NCI-H146 treated with DMSO at 0.1 percent for 48 hours (cell line): ENCODE results near the gene ODAD4.

Source experiments
- DNase-seq: peaks from one replicate; lab custom pipeline; 2025; ENCODE audit not compliant: unreplicated experiment; lab: John Stamatoyannopoulos, UW

The ODAD4 gene

DNA sequence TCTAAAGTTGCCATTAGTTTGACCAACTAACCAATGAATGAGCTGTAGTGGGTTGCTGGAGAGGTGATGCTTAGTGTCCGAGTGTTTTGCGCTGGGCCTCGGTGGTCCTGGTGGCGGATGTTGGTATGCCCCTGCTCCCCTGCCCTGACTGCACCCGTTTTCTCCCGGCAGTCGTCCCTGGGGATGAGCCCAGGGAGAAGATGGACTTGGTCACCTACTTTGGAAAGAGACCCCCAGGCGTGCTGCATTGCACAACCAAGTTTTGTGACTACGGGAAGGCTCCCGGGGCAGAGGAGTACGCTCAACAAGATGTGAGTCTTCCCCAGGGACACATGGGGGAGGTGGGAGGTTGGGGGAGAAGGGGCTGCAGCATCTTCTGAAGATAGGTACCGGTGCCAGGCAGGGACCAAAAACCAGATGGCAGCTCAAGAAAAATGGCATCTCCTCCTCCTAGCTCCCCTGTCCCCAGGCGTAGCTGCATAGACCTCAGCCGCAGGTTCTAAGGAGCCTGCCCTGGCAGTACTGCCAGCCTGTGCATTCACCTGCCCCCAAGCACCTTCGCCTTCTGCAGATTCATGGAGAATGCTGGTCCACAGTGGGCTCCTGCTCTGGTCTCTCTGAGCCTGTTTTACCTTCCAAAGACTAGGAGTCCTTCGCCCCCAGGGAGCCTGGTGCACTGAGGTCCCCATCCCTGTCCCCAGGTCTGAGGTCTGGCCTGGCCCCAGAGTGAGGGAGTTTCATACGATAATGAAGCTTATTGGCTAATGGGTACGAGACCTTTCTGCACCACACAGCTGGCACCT is 41.5 kb downstream of the ODAD4 start:
- DNase-seq: no peak

DNA sequence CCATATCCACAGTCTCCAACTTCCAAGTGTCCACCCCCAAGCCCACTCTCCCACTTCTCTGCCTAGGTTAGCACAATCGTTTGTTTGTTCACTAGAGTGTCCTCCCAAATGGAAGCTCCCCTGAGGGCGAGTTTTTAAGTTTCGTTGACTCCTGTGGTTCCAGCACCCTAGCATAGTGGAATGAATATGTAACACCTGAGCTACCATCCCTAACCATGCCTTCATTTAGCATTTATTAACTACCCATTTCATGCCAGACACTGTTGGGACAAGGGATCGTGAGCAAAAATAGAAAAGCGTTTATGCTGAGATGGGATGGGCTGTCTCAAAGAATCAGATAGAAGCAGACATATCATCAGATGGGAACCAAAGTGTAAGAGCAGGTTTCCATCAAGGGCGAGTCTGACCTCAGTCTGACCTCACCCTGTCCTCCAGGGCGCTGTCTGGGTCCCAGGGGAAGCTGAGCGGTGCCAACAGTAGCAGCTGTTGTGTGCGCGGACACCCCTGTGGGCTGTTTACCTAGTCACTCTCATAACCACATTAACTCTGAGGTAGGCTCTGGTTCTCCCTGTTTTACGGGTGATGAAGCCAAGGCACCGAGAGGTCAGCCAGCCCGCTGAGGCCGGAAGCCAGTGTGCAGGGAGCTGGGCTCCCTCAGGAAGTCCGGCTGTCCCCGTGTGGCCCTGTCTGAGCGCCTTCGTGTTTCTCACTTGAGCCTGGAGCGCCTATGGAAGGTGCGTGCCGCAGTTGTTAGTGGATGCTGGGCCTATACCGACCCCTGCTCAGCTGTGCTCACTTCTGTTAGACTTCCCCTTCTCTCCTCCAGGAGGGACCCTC is 42.4 kb downstream of the ODAD4 start:
- DNase-seq: no peak

GRCh38 chr17:41973408-41973811 is 43.0 kb downstream of the ODAD4 start:
- no peak for DNase-seq

DNA sequence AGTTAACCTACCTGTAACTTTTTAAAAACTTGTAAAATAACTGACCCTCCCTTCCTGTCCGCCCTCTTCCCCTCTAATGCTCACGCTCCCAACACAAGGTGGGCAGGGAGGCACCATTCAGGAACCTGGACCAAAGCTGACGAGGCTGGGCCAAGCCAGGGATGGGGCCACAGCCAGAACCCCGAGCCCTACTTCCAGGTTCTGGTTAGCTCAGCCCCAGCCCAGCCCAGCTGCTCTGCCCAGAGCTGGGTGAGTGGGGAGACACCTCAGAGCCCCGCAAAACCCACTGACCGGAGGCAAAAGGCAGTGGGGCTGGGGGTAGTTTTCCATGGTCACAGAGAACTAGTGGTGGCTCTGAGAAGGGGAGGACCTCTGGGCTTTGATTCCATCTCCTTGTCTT is 43.6 kb downstream of the ODAD4 start:
- no peak for DNase-seq

DNA sequence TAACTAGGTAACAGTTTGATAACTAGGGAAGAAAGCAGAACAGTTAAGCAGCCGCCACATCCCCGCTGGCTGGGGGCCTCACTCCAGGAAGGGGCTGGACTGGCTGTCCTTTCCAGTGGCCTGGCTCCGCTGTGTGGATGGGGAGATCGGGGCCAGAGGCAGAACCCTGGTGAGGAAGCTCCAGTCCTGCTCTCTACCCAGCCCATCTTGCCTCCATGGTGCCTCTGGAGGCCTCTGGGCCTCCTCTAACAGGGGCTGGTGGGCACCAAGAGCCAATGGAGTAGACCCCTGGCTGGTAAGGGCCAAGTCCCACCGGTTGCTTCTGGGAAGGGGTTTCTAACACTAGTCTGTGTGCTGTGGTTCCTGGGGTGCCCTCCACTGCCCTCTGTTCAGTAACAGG is 44.2 kb downstream of the ODAD4 start:
- no peak for DNase-seq

DNA sequence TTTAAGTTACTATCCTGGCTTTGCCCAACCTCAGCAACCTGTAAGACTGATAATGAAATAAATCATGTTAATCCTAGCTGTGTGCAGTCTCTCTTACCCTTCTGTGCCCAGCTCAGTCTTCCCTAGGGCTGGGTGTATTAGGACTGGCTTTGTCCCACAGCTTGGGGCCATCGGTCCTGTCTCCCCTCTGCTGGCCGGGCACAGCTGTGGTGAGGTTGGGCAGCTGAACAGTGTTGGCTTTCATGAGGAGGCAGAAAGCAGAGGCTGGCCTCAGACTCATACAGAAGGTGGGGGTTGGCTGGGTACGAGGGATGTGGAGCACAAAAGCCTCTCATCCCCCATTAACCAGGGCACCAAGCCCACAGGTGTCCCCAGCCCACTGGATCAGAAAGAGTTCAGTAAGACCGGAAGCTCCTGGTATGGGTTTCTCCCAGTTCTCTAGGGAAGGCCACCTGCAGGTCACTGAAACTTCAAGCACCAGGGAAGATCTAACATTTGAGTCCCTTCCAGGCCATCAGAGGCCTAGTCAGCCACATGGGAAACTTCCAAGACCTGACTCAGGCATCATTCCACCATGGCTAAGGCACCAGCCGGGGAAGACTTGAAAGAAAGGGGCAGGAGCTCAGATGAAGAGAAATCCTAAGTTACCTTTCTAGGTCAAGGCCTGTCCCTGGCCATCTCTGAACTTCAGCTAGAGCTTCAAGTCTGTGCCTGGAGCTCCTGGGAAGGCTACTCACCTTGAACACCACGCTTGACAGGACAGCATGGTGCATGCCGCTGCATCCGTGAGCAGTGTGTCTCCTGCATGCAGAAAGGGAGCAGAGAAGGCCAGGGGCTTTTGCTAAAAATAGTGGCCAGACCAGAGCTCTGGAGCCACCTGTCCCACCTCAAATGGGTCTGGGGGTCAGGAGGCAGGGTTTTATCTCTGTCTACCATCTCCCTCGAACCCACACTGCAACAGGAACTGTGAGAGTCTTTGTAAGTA is 45.0 kb downstream of the ODAD4 start:
- no peak for DNase-seq

DNA sequence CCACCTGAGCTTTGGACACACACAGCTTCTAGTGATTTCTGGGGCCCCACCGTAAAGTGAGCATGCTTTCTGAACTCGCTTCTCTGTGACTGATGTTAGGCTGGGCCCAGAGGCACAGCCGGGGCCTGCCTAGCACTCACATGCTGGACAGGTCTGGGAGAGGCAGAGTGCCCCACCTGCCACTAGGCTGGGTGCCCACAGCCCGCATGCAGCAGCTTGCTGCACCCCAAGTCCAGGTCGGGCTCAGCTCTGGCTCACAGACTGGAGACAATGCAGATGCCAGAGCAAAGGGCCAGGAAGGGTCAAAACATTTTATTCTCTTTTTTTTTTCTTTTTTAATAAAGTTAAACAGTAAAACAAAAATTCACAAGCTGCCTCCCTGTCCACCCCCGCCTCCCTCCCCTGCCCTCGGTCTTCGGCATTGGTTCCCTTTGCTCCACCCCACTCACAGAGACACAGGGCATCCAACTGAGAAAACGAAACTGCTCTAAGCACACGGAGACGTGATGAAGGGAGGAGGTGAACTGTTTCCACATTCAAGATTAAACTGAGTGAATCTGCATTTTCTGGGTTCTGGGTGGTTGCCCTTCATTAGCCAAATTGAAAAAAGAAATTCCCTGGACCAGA is 45.8 kb downstream of the ODAD4 start:
- no peak for DNase-seq

- no peak for DNase-seq
Observed at GRCh38 chr17:41977991-41978390, 47.6 kb downstream of the ODAD4 start.

GRCh38 chr17:41982026-41982760 is 51.8 kb downstream of the ODAD4 start:
- DNase-seq: no peak

- DNase-seq: no peak
Observed at GRCh38 chr17:41984454-41984853, 54.0 kb downstream of the ODAD4 start.

- no peak for DNase-seq
Observed at GRCh38 chr17:41985919-41986318, 55.5 kb downstream of the ODAD4 start.

DNA sequence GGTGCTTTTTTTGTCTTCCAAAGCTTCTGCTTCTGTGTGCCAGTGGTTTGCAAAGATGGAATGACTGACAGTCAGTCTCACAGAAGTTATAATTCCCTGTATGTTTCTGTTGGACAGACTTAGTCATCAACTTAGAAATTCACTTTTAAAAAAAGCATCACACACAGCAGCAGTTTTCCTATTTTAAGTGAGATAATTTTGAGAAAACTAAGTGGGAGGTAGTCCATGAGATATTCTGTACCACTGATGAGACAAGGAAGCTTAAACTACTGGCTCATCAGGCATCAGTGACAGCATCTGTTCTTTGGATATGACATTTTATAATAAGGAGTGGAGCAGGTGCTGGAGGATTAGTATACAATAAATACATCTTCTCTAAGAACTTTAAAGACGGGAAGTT is 56.2 kb downstream of the ODAD4 start:
- DNase-seq: no peak

GRCh38 chr17:41987642-41988041 is 57.2 kb downstream of the ODAD4 start:
- DNase-seq: no peak

DNA sequence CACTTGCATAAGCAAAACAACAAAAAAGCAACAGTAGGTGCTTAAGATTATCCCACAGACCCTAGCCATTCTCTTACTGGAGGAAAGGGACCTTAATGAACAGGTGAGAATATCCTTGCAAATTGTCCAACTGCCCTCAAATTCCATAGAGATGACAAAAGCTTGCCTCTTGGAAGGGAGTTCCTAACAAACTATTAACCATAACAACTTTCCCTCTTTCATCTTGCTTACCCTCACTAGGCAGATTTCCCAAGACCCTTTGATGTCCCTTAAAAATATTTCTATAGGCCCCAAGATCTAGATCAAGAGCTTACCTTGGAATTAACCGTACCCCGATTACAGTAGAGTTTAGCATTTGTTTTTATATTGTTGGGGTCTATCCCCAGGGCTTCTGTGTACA is 58.0 kb downstream of the ODAD4 start:
- no peak for DNase-seq

GRCh38 chr17:41989702-41990419 is 59.4 kb downstream of the ODAD4 start:
- no peak for DNase-seq

DNA sequence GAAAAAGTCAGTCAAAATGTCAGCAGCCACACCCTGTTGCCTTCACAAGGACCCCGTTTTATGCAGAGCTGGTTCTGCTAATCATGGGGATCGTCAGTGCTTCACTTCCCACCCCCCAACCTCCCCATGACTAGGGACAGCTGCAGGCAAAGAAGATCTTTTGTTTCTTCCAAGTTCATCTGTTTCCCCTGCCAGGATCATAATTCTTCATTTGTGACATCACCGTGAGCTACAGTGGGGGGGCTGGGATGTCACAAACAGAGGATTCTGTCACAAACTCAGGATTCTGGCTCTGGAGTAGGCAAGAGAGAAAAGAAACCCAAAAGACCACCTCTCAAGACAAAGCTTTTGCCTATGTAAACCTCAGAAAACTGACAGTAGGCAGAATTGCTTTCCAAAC is 62.2 kb downstream of the ODAD4 start:
- no peak for DNase-seq

GRCh38 chr17:41996855-41997164 is 66.4 kb downstream of the ODAD4 start:
- DNase-seq: no peak

DNA sequence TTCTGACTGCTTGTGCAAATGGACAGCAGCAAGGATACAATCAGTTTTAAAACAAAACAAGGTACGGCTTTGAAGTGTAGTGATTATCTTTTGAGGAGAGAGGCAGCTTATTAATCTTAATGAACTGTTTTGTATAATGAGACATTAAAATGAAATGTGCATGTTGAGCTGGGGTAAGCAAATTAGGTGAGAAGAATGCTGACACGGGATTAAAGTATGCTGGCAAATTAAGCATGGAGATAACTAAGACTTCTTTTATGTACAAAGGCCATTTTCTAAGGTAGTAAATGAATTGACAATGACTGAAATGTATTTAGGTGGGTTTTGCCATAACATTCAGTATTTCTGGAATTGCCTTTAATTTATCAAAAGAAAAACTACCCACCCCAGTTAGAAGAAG is 68.1 kb downstream of the ODAD4 start:
- no peak for DNase-seq

DNA sequence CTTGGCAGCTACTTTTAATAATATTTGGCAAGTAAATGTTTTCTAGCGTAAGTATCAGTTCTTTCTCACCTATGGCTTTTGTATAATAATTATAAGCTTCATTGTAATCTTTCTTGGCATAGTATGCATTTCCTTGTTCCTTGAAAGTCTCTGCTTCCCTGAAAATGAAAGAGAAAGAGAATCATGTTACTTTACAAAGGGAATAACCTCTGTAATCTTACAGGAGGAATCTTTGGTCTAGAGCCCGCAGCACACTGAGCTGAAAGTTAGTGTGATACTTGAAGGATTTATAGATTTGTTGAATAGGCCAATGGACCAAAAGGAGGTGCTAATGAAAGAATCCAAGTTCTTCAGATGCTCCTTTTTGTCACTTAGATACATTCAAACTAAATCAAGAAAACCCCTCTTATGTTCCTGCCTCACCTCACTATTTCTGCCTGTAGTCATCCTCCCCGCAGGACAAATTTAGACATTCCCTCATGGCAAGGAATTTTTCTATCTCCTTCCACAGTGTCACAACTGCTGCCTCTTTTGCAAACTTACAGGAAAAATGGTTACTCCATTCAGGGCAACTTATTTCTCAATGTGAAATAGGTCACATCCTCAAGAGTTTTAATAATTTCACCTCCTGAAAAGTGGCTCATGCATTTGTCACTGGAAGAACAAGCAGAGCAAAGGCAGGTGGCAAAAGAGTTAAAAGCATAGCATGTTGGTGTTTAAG is 70.2 kb downstream of the ODAD4 start:
- no peak for DNase-seq
